MM.1S (cell line): ENCODE measurements around the gene SPIN3.
A peak's percentile ranks its signal among the peaks of the same experiment; 100 is the strongest.
"Not testable (repeated sequence)": the region's sequence is repeated elsewhere in the genome, so short reads cannot be mapped to it uniquely, and the experiment has no call there.

Experiments
- DNase-seq: peaks from one replicate; pipeline ENCODE4 v3.0.0-alpha.2; 2015
- H2AFZ ChIP-seq: fragments of 300-600 bp; sonication (generic); 2 replicates; pipeline ENCODE4 v1.6.0; 2016; ENCODE audit warnings: antibody characterized with exemption, low read length
- H3F3A ChIP-seq: fragments of 300-600 bp; sonication (generic); 2 replicates; pipeline ENCODE4 v1.6.1; 2016; ENCODE audit warnings: mild to moderate bottlenecking, antibody characterized with exemption, low read length, moderate library complexity, mixed read lengths; ENCODE audit not compliant: insufficient read depth
- H3K27ac ChIP-seq: fragments of 300-600 bp; sonication (generic); 2 replicates; pipeline ENCODE4 v1.5.1; 2016; ENCODE audit warnings: mild to moderate bottlenecking, low read length
- H3K27me3 ChIP-seq: fragments of 300-600 bp; sonication (generic); replicated peaks from 2 replicates; pipeline ENCODE4 v1.6.0; 2016; ENCODE audit warnings: low read length; ENCODE audit not compliant: insufficient read depth
- H3K36me3 ChIP-seq: fragments of 300-600 bp; sonication (generic); replicated peaks from 2 replicates; pipeline ENCODE4 v1.6.1; 2016; ENCODE audit warnings: mild to moderate bottlenecking, low read length, mixed read lengths; ENCODE audit not compliant: insufficient read depth
- H3K4me1 ChIP-seq: fragments of 300-600 bp; sonication (generic); 2 replicates; pipeline ENCODE4 v1.6.1; 2016; ENCODE audit warnings: low read length, mixed read lengths
- H3K4me2 ChIP-seq: fragments of 300-600 bp; sonication (generic); 2 replicates; pipeline ENCODE4 v1.6.0; 2016; ENCODE audit warnings: low read depth, low read length
- H3K4me3 ChIP-seq: fragments of 300-600 bp; sonication (generic); 2 replicates; pipeline ENCODE4 v1.5.1; 2016; ENCODE audit warnings: low read length, mixed read lengths
- H3K79me2 ChIP-seq: fragments of 300-600 bp; sonication (generic); 2 replicates; pipeline ENCODE4 v1.6.1; 2016; ENCODE audit warnings: mixed run types, low read length, mixed read lengths
- H3K9ac ChIP-seq: fragments of 300-600 bp; sonication (generic); 2 replicates; pipeline ENCODE4 v1.6.1; 2016; ENCODE audit warnings: low read length, mixed read lengths
- H3K9me2 ChIP-seq: fragments of 300-600 bp; sonication (generic); replicated peaks from 2 replicates; pipeline ENCODE4 v1.6.1; 2016; ENCODE audit warnings: mild to moderate bottlenecking, low read length, mixed read lengths; ENCODE audit not compliant: insufficient read depth
- H3K9me3 ChIP-seq: fragments of 300-600 bp; sonication (generic); replicated peaks from 2 replicates; pipeline ENCODE4 v1.6.1; 2016; ENCODE audit warnings: mild to moderate bottlenecking, low read length, mixed read lengths; ENCODE audit not compliant: insufficient read depth
- H4K20me1 ChIP-seq: fragments of 300-600 bp; sonication (generic); 2 replicates; pipeline ENCODE4 v1.6.1; 2016; ENCODE audit warnings: mild to moderate bottlenecking, low read length, moderate library complexity, mixed read lengths; ENCODE audit not compliant: insufficient read depth
- EZH2 ChIP-seq: fragments of 300-600 bp; sonication (generic); optimal IDR thresholded peaks from 2 replicates; pipeline ENCODE3; 2017; ENCODE audit warnings: low read depth, mild to moderate bottlenecking, antibody characterized with exemption, low read length, mixed read lengths
- EZH2phosphoT487 ChIP-seq: fragments of 300-600 bp; sonication (generic); IDR thresholded peaks from 2 replicates; pipeline ENCODE4 v1.6.1; 2018; ENCODE audit warnings: antibody characterized with exemption, low read length
- TF ChIP-seq, protein P1 (sequence below): fragments of 300-600 bp; sonication (generic); IDR thresholded peaks from 2 replicates; pipeline ENCODE4 v1.5.1; 2016; ENCODE audit warnings: antibody characterized with exemption, low read length, mixed read lengths

Gene SPIN3

DNA sequence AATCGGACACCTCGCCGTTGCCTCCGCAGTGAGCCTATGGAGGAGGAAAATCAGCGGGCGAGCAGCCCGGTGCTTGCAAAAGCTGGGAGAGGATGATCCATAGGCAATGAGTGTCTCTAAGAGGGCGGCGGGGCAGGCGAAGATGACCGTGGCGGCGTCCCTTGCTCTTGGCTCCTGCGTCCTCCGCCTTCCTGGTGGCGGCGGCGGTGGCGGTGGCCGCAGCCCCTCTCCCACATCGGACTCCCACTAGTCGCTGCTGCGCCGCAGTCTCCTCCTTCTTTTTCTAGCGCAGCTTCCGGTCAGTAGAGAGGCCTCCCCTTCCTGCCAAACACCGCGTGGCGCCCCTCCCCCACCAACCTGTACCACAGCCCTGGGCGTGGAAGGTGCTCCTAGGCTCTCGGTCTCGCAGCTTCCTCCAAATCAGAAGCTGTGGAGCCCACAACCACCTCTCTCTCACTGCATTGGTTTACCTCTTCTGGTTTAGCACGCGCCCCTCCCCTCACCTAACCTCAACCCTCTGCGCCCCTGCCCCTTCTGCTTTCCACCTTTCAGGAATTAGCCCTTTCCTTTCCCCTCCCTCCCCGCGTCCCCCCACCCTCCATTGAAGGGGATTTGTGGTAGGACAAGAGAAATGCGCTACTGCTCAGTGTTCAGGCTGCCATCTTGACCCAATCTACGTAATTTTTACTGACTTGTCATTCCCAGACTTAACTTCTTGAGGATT is at the start of gene SPIN3:
SPIN3 (minus strand) TSS at position 271 of the 724 bp plus-strand sequence. CDS start 594 bp downstream, outside the sequence.
- H3F3A ChIP-seq: no peaks in the 10 kb centered on the region
- no peaks in the 10 kb centered on the region for H3K36me3 ChIP-seq
- H3K9ac ChIP-seq: peak within 1 kb of the TSS; percentile 34; the same call in 1 of the 2 replicates
- peak within 1 kb of the TSS; percentile 27; the same call in 1 of the 2 replicates for H3K4me2 ChIP-seq
- DNase-seq: peak; percentile 43
- no peaks in the 10 kb centered on the region for H4K20me1 ChIP-seq
- H3K79me2 ChIP-seq: no peaks in the 10 kb centered on the region
- TF ChIP-seq EZH2: no peak
- TF ChIP-seq, protein P1, sequence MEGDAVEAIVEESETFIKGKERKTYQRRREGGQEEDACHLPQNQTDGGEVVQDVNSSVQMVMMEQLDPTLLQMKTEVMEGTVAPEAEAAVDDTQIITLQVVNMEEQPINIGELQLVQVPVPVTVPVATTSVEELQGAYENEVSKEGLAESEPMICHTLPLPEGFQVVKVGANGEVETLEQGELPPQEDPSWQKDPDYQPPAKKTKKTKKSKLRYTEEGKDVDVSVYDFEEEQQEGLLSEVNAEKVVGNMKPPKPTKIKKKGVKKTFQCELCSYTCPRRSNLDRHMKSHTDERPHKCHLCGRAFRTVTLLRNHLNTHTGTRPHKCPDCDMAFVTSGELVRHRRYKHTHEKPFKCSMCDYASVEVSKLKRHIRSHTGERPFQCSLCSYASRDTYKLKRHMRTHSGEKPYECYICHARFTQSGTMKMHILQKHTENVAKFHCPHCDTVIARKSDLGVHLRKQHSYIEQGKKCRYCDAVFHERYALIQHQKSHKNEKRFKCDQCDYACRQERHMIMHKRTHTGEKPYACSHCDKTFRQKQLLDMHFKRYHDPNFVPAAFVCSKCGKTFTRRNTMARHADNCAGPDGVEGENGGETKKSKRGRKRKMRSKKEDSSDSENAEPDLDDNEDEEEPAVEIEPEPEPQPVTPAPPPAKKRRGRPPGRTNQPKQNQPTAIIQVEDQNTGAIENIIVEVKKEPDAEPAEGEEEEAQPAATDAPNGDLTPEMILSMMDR: no peak
- no peaks in the 10 kb centered on the region for H3K9me3 ChIP-seq
- H3K27ac ChIP-seq: peak within 1 kb of the TSS; percentile 13; the same call in 1 of the 2 replicates
- peak within 1 kb of the TSS; percentile 69 for H2AFZ ChIP-seq
- H3K4me1 ChIP-seq: no peaks in the 10 kb centered on the region
- no peaks in the 10 kb centered on the region for H3K9me2 ChIP-seq
- peak within 1 kb of the TSS; percentile 54 for H3K4me3 ChIP-seq
- no peaks in the 10 kb centered on the region for H3K27me3 ChIP-seq

DNA sequence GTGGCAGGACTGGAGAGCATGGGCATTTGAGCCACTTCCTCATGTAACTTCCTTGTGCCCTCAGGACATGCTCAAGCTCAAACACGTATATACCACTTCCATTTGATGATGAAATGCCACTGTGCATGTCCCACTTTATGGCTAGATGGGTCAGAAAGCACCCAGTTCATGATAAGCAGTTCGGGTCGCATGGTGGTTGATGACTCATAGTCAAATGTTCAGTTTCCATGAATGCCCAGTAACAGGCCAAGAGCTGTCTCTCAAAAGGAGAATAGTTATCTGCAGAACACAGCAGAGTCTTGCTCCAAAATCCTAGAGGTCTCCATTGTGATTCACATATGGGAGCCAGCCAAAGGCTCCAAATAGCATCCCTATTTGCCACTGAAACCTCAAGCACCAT is 48.9 kb upstream of the SPIN3 start:
- H3K27ac ChIP-seq: no peak overlapping the region
- no peaks in the 10 kb centered on the region for H3F3A ChIP-seq
- no peaks in the 10 kb centered on the region for H3K36me3 ChIP-seq
- DNase-seq: no peak
- H3K4me1 ChIP-seq: no peaks in the 10 kb centered on the region
- H2AFZ ChIP-seq: no peak overlapping the region
- no peak overlapping the region for H3K9ac ChIP-seq
- no peak overlapping the region for H3K4me3 ChIP-seq
- H4K20me1 ChIP-seq: no peaks in the 10 kb centered on the region
- H3K9me2 ChIP-seq: no peaks in the 10 kb centered on the region
- H3K4me2 ChIP-seq: no peak overlapping the region
- TF ChIP-seq EZH2phosphoT487 (no peak), EZH2 (no peak)
- TF ChIP-seq, protein P1: no peak
- no peaks in the 10 kb centered on the region for H3K79me2 ChIP-seq
- no peaks in the 10 kb centered on the region for H3K9me3 ChIP-seq
- H3K27me3 ChIP-seq: no peaks in the 10 kb centered on the region

DNA sequence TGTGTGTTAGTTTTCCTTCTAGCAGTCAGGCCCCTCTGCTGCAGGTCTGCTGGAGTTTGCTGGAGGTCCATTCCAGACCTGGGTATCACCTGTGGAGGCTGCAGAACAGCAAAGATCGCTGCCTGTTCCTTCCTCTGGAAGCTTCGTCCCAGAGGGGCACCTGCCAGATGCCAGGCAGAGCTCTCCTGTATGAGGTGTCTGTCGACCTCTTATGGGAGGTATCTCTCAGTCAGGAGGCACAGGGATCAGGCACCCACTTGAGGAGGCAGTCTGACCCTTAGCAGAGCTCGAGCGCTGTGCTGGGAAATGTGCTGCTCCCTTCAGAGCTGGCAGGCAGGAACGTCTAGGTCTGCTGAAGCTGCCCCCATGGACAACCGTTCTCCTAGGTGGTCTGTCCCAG is 41.9 kb upstream of the SPIN3 start:
- H3K9ac ChIP-seq, H3K4me1 ChIP-seq, H3F3A ChIP-seq, DNase-seq, H4K20me1 ChIP-seq, H3K79me2 ChIP-seq, H3K4me2 ChIP-seq, H3K9me2 ChIP-seq, H3K27me3 ChIP-seq, H3K4me3 ChIP-seq, H3K27ac ChIP-seq, H2AFZ ChIP-seq, H3K9me3 ChIP-seq, H3K36me3 ChIP-seq: not testable (repeated sequence)
